Thyroid gland (tissue), 4 donors: ENCODE measurements around the gene FAM168A.

Experiments
- POLR2A ChIP-seq, 2 donors: fragments of 450-650 bp; IDR thresholded peaks; one replicate each; pipeline ENCODE4 v1.6.1; 2017; ENCODE audit warnings: antibody characterized with exemption in 2 of 2, mild to moderate bottlenecking in 2 of 2, moderate library complexity in 1 of 2
- TF ChIP-seq, protein P1 (sequence below), 6 experiments: fragments of 200-600 bp in 3 of 6; fragments of 450-650 bp in 3 of 6; sonication (generic) in 3 of 6; IDR thresholded peaks; one replicate each; pipeline ENCODE4 v1.5.1; 2016 to 2019; ENCODE audit warnings: antibody characterized with exemption in 6 of 6, mild to moderate bottlenecking in 2 of 6, inconsistent platforms in 1 of 6, moderate library complexity in 1 of 6

DNA sequence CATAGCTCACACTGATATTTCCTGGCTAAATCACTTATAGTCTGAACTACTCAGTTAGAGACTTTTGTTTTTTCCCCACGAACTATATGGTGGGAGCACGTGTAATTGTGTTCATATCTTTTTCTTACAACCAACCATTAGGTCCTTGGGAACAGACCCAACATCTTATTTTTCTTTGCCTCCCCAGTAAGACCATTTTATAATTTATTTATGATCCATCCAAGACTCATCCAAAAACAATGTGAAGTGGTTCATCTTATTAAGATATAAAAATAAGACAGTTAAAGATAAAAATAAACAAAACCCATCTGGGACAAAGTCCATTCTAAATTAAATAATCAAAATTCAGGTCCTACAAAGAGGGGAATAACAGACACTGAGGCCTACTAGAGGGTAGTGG lies 90.8 kb downstream of the FAM168A start:
- TF ChIP-seq, protein P1, sequence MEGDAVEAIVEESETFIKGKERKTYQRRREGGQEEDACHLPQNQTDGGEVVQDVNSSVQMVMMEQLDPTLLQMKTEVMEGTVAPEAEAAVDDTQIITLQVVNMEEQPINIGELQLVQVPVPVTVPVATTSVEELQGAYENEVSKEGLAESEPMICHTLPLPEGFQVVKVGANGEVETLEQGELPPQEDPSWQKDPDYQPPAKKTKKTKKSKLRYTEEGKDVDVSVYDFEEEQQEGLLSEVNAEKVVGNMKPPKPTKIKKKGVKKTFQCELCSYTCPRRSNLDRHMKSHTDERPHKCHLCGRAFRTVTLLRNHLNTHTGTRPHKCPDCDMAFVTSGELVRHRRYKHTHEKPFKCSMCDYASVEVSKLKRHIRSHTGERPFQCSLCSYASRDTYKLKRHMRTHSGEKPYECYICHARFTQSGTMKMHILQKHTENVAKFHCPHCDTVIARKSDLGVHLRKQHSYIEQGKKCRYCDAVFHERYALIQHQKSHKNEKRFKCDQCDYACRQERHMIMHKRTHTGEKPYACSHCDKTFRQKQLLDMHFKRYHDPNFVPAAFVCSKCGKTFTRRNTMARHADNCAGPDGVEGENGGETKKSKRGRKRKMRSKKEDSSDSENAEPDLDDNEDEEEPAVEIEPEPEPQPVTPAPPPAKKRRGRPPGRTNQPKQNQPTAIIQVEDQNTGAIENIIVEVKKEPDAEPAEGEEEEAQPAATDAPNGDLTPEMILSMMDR (IDR thresholded peaks at IDR 0.05): no peak
- no peak for TF ChIP-seq POLR2A (IDR thresholded peaks at IDR 0.05)
